Kidney glomerular epithelial cell (primary cell): Measurements from ENCODE around the gene CLSTN2.
A peak's percentile ranks its signal among the peaks of the same experiment; 100 is the strongest.

ENCODE experiments used
- DNase-seq: peaks from one replicate; lab custom pipeline; 2025; lab: John Stamatoyannopoulos, UW

The CLSTN2 gene

DNA sequence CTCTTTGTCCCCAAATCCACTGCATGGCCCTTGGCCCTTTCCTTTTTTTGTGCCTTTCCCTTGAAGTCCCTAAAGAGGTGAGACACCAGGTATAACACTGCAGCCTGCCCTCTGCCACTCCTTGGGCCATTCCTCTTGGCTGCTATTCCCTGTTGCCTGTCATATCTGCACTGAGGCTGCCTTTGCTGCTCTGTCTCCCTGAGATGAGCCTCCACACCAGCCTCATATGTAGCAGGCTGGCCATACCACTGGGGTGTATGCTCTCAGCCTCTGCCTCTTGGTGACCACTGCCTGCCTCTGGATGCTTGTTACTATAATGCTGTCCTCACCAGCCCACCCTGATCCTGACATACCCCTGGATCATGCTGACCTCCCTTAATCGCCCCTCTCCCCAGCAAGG, 252.0 kb downstream of the CLSTN2 start:
- DNase-seq, result no peak

DNA sequence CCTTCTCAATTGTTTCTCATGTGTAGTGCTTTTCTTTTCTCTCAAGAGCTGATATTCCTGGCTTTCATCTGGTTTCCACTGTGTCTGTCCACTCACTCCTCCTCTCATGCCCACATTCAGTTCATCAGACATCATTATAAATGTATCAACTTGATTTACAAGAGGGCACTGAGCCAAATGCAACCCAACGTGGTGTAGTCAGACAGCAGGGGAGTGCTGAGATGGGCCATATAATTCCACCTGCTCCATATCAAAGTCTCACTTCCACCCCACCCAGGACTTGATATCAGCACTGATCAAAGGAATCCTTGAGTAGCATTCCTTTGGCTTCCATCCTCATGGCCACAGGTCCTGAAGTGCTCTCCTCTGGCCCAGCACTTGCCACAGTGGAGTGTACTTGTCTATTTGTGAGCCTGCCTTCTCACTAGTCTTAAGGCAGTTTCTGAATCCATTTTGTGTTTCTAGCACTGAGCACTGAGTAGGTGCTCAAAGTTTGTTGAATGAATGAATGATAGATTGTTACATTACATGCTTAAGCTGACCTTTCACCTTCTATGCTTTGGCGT, 252.8 kb downstream of the CLSTN2 start:
- no peak for DNase-seq

DNA sequence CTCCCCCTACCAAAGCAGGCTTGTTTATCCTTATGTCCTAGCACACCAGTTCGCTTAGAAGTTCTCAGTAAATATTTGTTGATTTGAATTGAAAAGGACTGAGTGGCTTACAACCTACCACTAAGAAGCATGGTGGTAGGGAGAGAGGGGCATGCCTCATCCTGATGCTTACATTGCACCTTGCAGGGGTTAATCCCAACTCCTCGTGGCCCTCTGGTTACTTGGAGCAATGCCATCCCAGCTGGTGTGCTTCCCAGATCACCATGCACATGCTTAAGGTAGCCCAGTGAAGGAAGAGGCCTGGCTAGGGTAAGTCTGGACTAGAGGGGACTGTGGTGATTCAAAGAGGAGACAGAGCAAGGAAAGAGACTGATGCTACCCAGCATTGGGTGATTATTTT, 253.3 kb downstream of the CLSTN2 start:
- DNase-seq, result no peak

DNA sequence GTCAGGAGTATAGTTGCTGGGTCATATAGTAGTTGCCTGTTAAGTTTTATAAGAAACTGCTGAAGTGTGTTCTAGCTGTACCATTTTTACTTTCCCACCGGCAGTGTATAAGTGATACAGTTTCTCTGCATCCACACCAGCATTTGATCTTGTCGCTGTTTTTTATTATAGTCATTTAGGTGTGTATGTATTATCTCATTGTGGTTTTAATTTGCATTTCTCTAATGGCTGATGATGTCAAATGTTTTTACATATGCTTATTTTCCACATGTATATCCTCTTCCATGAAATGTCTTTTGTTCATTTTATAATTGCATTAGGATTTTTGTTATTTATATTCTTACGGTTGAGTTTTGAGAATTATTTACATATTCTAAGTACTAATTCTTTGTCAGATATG, 254.3 kb downstream of the CLSTN2 start:
- no peak for DNase-seq

DNA sequence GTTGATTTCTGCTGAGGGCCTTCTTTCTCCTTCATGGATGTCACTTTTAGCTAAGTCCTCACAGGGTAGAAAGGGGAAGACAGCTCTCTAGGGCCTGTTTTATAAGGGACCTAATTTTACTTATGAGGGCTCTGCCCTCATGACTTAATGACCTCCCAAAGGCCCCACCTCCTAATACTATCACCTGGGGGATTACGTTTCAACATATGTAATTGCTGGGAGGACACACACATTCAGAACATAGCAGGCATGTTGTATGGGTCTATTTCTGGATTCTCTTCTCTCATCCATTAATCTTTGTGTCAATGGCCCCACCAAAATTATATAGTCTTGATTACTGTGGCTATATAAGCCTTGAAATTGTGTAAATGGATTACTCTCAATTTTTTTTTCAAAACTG, 255.0 kb downstream of the CLSTN2 start:
- no peak for DNase-seq

DNA sequence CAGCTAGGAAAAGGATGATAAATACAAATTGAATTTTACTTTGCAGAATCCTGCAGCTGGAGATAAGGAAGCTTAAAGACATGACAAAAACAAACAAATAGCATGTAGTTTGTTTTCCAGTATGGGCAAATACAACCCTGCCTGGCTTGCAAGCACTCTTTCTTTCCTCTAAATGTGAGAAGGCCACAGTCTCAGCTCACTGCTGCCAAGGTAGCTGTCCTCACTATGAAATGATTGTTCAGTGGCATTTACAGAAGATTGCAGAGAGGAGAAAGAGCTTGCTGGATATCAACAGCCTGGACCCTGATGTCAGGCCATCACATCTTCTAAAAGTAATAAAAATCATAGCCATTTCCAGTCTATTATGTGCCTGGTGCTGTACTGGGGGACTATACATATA, 262.0 kb downstream of the CLSTN2 start:
- no peak for DNase-seq

DNA sequence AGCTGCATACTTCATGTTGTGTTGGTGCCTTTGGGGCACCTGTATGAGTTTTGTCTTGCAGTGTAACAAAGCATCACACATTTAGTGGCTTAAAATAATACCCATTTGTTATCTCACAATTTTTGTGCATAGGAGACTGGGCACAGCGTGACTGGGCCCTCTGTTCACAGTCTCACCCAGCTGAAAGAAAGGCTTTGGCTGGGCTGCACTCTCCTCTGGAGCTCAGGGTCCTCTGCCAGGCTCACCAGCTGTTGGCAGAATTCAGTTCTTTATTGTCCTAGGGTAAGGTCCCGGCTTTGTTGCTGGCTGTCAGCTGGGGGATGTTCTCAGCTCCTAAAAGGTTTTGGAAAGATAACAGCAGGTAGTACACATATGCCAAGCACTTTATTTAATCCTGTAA, 263.3 kb downstream of the CLSTN2 start:
- no peak for DNase-seq

DNA sequence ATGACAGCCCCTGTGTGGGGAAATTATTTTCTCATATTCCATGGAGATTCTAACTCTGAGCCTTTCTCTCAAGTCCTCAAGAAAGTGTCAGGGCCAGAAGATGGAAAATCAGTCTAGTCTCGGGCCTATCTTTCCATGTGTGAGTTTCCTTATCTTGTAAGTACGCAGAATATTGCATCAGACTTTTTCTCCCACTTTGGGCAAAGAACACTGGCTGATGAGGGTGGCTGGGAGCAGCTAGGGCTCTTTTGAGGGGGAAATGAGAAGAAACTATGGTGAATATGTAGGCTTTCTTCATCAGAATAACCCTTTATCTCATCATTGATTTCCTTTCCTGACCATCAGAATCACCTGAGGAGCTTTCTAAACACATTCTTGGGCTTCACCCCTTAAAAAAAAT, 264.0 kb downstream of the CLSTN2 start:
- no peak for DNase-seq

DNA sequence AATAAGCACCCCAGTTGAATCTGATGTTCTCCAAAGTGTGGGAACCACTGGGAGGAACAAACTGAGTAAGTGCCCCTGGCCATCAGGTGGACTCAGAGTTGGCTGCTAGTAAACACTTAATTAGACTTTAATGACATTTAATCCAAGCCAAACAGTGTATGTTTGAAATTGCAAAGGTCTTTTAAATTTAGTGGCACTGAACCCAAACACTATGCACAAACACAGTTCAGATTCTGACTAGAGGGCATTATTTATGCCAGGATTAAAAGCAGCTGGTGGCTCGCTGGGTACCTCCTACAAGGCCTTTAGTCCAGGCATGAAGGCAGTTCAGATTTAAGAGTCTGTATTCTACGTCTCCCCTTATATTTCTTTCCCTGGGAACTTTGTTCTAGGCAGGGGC, 264.8 kb downstream of the CLSTN2 start:
- DNase-seq, result no peak

DNA sequence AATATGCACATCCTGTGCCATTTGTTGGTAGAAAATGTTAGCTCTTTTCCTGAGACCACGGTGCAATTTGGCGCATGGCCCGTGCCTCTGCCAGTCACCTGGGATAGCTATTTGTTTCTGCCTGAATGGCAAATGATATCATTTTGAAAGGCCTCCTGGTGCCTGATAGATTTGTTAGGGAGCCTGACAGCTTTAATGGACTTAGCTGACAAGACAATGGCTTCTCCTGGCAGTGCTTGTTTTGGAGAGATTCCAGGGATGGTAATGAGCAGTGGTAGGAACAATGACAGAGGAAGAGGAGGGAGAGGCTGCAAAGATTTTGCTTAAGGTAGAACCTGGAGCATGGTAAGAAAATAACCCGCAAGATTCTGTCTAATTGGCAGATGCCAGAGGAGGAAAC, 268.5 kb downstream of the CLSTN2 start:
- peak; percentile 52 for DNase-seq

DNA sequence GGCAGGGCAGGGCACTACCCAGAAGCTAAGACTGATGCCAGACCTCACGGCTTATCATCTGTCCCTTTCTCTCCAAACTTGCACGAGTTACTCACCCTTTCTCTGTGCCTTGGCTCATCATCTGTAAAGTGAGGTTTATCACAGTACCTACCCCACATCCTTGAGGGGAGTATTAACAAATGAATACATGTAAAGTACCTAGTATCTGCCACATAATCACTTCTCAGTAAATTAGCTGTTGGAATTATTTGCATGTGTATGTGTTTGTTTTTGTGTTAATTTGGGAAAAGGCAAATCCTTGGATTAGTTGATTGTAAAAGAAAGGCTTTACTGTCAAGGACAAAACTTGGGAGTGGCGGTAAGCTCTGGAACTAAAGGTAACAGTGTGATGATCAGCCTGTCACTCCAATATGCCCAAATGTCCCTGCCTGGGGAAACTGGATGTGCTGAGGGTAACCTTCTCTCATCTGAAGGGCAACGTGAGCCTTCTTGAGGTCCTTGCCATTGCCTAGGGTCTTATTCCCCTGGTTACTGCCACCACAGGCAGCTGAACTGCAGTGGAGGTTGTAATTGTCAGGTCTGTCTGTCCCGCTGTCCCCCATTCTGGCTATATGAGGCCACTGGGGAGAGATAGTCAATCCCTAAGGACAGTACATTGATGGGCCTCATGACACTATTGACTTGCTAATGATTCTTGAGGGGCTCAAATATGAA, 269.4 kb downstream of the CLSTN2 start:
- DNase-seq, result no peak

DNA sequence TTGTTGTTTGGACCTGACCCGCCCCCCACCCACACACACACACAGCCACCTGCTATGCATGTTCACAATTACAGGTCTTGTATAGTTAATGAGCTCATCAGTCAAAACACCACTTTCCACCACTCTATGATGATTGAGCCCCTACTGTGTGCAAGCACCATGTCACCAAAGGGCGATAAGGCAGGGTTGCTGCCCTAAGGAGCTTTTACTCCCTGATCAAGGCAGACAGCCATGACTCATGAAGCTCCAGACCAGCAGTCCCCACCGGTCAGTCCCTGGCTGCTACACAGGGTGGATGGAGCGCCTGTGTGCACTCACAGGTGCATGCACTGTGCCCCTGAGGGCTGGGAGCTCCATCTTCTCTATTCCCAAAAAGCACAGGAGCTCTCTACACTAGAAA, 270.6 kb downstream of the CLSTN2 start:
- DNase-seq, result no peak

DNA sequence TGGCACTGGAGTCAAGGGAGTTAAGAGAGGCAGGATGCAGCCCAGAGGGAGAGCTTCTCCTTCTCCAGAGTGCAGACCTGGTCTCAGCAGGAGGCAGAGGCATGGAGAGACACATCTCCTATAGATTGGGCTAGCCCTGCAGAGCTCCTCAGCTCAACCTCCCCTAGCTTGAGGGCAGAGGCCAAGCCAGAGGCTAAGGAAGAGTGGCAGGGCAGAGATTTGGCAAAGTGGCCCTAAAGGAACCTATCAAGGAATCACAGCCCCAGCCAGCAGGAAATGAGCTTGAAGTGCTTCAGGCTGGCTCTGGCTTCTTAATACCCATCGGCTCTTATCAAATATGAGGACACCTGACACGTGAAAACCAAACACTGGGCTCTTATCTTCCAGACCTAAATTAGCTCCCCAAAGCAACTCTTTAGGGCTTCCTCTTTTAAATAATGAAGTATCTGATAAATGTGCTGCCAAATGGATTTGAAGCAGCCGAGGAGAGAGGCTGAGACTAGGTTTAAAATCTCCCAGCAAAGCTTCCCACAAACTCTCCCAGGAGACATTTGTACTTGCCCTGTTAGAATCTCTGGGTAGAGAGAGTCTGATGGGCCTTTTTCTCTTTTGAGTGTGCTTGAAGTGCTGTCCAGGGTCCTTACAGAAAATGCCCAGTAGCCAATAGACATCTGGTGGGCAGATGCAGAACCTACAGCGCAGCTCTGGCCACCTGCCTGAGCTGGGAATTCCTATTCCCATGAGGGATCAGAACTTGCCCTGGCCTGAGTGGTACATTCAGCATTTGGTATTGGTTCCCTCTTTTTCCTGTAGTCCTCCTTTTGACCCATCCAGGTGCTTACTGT, 271.4 kb downstream of the CLSTN2 start:
- peak; percentile 71 for DNase-seq

DNA sequence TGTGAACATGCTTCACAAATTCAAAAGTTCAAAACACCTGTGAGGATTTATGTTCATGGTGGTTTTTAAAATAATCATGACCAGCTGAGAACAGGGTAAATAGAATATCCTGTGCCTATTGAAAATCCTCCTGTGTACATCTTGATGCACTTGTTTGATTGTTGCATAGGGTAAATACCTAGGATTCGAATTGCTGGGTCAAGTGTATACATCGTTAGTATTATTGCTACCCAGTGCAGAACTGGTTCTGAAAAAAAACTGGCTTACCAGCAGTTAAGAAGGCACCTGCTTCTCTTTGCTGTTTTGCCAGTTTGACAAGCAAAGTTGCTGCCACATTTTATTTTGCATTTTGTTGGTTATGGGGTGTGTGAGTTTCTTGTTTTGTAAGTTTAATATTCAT, 272.6 kb downstream of the CLSTN2 start:
- DNase-seq, result no peak

DNA sequence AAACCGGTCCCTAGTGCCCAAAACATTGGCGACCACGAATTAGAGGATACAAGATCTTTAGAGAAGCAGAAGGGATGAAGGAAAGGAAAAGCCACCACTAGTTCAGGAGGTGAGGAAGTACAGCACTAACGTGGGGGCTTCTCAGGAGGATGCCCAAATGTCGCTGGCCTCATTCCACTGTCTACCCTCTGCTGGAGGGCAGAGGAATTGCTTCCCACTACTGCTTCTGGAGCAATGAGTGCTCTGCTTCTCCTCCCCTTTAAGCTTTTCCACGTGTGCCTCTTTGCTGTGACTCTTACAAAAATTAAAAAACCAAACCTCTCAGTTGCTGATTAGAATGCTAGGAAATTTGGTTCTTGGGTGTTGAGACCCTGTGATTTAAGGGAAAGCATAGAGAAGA, 281.3 kb downstream of the CLSTN2 start:
- DNase-seq, result no peak

DNA sequence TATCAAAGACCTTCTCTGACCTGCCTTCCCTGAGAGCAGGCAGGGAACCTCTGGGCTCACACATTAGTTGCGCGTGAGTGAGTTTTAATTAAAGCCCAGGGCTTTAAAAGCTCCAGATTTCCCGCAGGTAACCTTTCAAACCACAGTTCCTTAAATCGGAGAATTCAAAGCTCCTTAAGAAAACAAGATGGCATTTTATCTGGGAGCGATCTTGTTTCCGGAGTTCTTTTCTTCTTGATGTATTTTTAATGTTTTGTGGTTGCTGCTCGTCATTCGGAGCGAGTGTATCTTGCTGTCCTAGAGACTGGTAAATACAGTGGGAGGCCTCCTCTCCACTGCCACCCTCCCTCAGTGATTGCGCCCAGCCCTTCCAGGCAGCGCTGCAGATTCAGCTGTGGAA, 284.3 kb downstream of the CLSTN2 start:
- DNase-seq, result no peak

DNA sequence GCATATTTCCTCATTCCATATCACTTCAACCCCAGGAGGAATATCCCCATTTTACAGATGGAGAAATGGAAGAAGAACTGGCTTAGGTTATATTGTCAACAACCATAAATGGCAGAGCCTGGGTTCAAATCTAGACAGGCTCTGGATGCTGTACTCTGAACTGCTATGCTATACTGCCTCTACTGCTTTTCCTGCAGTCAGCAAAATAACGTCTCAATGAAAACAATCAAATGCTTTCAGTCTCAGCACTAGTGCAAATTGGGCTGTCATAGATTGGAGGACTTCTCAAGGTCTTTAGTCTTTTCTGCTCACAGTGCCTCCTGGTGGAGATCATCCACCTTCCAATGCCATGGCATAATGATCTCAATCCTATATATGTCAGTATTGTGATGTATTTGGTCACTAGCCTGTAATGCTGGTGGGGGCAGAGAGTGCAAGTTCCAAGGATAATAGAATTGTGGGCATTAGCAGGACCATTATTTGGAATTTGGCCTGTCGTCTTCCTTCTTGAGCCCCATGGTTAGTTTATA, 285.0 kb downstream of the CLSTN2 start:
- DNase-seq, result no peak

DNA sequence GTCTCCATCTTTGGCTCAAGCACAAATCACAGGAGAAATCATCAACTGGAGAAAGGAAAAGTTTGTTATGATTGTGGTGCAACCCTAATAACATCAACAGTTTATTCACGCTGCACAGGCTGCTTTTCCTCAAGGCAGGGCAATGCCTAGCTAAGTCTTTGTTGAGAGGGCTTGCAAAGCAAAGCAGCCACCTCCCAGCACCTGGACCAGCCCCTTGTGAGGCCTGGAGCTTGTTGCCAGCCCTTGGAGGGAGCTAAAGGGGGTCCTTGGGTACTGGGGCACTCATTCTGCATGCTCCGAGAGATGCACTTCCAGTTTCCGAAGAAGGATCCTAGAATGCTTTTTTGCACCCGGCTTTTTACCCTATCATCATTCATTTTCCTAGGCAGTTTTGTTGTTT, 288.2 kb downstream of the CLSTN2 start:
- no peak for DNase-seq

DNA sequence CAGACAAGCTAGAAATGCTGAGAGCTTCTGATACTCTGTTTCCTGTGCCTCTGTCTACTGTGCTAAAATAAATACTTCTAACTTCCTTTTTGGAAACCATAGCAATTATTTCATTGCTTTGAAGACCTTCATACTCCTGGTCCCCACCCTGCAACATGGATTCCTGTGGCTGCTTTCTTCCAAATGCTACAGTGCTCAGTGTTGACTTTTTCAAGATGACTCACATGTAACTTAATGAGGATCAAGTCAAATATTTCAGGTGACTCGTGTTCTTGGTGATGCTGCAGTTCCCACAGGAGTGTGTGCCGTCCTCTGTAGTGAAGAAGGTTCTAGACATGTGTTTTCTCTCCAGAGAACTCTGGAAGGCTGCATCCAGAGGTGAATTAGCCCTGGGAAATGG, 288.6 kb downstream of the CLSTN2 start:
- DNase-seq, result peak; percentile 92

DNA sequence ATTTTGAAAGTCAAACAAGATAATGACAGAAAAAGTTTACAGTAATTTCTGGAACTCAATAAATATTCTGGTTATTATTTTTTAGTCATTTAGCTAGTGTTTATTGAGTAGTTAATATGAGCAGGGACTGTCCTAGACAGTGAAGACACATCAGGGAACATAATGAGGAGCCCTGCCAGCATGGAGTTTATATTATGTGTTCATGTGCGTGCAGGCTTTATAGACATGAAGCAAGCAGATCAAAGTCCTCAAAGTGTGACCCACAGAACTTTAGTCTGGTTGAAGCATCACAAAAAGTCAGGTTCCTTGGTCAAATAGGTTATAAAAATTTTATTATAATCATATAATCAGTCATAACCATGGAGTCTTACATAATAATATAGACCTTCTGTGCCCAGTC, 289.3 kb downstream of the CLSTN2 start:
- no peak for DNase-seq

DNA sequence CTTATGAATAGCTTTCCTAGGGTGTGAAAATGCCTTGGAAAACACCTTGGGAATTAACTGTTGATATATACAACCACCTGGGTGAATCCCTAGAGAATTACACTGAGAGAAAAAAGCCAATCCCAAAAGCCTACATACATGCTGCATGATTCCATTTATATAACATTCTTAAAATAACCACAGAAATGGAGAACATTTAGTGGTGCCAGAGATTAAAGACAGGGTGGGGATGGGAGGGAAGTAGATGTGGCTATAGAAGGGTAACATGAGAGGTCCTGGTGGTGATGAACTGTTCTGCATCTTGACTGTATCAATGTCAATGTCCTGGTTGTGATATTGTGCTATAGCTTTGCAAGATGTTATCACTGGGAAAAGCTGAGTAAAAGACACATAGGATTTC, 291.0 kb downstream of the CLSTN2 start:
- DNase-seq, result no peak

DNA sequence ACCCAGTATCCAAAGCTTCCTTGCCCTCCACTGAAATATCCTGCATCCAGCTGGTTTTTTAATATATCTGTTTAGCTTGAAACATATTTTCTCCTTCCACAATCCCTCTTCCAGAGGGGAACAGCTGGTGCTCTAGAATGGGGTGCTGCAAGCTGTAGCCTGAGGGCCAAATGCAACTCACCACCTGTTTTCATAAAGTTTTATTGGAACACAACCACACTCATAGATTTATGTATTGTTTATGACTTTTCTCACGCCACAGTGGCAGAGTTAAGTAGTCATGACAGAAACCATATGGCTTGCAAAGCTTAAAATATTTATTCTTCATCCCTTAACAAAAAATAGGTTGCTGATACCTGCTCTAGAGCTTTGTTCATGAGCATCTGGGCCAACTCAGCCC, 298.7 kb downstream of the CLSTN2 start:
- no peak for DNase-seq

DNA sequence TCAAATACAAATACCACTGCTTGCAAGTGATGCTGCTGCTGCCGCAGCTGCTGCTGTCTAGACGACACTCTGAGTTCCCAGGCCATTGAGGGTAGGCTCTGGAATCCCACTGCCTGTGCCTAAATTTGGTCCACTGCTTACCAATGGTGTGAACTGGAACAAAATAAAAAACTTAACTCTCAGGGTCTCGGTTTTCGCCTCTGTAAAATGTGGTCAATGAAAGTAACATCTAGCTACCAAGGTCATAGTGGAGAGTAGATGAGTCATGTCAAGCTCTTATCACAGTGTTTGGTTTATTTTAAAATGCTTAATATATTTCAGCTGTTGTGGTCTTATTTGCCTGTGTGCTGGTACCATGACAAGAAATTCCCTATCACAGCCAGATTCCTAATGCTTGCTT, 299.3 kb downstream of the CLSTN2 start:
- DNase-seq, result no peak
